Nucleus accumbens (tissue), 56 donors: ENCODE results near the gene ANKRD55.
A peak's percentile ranks its signal among the peaks of the same experiment; 100 is the strongest.
"Not testable (repeated sequence)": the region's sequence is repeated elsewhere in the genome, so short reads cannot be mapped to it uniquely, and the experiment has no call there.

Experiments
- DNase-seq, 56 donors: peaks; one replicate each; lab custom pipeline; 2025; lab: John Stamatoyannopoulos, UW

Gene ANKRD55

DNA sequence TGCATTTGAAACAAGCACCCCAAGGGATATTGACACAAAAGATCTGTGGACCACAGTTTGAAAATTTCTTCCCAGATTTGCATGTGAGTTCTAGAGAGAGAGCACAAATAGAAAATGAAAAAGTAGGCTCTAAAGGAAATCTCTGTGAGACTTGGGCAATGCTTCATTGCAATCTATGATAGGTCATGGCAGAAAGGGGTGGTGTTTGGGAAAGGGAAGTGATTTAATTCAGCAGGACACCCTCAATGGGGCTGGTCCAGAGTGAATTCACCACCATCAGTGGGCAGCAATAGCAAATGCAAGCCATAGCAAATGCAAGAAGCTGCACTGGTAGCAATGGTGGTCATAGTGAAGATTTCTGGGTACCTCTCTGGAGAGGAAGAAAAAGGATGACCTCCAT is 58.1 kb downstream of the ANKRD55 start:
- no peak for DNase-seq

DNA sequence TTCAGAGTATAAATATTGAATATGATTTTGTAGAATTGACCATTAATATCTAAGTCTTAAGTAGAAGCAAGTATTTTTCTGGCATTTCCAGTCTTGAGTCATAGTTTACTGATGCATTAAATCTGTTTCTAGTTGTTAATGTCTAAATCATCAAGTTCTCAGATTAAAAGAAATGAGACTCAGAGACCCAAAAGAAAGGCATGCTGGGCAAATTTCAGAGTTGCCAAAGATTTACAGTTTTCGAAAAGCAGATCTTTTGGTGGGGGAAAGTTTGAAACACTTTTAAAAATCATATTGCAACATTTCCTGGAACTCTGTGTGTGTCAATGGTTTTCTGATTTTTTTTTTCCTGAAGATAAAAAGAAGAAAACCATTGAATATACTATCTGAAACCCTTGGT is 60.9 kb downstream of the ANKRD55 start:
- DNase-seq = no peak

DNA sequence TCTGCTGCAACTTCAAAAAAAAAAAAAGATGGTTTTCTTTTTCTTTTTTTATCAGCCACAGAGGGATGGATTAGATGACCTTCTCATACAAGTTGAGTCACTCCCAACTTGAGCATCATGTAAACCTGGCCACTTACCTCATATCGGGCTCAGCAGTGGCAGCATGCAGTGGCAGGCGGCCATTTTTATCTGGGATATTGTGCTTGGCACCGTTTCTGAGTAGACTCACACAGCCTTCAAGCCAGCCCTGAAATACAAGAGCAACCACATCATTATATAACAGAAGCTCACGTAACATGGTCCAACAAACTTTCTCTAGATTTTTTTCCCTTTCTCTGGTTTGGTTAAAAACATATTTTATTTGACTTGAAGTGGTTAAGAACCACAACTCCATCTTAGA is 62.6 kb downstream of the ANKRD55 start:
- DNase-seq = no peak

DNA sequence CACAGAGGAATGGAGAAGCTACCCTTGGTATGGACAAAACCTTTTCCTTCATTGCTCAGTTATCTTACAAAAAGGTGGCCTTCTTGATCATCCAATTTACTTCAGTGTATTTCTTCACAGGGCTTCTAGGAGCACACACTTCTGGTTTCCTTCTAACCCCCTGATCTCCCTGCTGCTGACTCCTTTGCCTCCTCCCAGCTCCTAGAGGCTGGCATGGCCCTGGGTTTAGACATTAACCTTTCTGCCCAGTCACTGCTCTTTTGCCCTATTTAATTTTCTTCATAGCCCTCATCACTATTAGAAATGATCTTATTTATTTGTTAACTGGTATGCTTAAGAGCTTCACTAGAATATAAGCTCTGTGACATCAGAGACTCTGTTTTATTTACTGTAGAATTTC is 63.2 kb downstream of the ANKRD55 start:
- no peak for DNase-seq

DNA sequence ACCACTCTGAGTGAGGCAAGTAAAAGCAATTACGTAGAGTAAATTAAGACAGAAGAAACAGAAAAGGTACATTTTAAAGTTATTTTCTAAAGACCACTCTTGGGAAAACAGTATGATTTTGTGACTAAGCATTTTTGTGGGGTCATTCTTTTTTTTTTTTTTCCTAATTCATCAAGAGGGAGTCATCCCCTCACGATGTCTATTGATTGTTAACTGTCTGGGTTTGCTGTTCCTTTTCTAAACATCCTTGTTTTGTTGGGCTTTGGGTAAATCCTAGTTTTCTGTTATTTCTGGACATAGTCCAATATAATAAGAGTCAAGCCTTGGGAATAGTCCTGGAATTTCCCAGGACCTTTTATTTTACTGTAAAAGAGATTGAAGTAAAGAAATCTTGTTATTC is 63.8 kb downstream of the ANKRD55 start:
- DNase-seq = no peak

DNA sequence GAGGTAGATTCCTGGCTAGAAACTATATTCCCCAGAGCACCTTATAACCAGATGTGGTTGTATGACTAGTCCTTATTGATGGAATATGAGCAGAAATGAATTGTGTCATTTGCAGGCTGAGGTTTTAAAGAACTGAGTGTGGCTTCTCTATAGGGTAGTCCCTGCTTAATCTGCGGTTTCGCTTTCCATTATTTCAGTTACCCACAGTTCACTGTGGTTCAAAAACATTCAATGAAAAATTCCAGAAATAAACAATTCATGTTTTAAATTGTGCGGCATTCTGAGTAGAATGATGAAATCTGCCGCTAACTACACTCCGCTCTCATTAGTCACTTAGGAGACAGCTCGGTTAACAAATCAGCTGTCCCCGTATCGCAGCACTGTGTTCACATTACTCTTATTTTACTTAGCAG is 65.1 kb downstream of the ANKRD55 start:
- no peak for DNase-seq

DNA sequence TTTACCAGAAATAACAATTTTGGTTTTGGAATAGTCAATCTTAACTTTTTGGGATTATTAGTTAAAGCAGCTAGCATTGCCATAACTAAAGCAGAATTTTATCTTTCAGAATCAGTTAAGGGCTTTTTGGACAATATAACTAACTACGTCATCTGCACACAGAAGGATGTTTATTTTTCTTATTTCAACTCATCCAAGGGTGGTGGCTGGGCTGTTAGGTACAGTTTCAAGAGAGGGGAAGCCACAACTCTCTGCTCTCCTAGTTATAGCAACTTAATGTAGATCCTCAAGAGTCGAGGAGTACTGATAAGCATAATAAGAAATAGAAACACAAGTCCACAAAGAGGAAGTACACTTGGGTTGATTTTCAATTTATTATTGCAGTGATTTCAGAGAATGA is 65.6 kb downstream of the ANKRD55 start:
- DNase-seq = no peak

DNA sequence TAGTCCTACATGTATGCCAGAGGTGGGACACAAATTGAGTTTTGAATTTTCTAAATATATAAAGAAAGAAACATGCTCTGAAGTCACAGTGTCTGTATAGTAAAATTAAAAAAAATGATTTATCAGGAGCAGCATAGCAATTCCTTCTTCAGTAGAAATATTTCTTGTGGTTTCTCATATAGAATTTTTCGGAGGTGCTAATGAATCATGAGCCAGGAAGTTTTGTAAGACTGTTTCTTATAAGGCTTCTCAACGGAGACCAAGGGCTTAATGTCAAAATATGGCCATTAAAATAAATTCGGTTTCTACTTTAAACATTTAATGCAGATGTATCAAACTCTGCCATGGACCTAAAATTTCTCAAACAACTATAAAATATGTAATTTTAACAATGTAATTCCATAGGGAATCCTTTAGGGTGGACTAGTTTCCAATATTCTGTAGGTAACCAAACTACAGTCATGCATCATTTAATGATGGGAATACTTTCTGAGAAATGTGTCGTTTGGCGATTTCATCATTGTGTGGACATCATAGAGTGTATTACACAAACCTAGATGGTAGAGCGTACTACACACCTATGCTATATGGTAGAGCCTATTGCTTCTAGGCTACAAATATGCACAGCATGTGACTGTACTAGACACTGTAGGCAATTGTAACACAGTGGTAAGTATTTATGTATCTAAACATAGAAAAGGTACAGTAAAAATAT is 66.3 kb downstream of the ANKRD55 start:
- DNase-seq = no peak

DNA sequence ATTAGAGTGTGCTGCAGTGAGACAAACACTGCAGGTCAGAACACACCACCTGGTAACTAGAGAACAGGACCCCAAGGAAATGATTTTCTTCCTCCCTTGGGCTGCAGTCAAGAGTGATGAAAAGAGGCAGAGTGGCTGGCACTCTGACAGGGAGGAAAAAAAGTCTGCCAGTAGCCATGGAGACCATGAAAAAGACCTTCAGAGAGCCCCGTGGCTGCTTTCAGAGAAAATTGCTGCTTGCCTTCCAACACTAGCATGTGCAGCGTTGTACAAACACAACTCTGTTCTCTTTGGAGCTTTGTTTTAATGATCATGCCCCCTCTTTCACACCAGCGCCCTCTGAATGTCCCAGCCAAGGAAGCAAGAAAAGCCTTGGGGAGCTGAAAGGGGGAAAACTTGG is 68.8 kb downstream of the ANKRD55 start:
- peak in 51 of 56 donors; percentile 7 to 84 (median 52) for DNase-seq

DNA sequence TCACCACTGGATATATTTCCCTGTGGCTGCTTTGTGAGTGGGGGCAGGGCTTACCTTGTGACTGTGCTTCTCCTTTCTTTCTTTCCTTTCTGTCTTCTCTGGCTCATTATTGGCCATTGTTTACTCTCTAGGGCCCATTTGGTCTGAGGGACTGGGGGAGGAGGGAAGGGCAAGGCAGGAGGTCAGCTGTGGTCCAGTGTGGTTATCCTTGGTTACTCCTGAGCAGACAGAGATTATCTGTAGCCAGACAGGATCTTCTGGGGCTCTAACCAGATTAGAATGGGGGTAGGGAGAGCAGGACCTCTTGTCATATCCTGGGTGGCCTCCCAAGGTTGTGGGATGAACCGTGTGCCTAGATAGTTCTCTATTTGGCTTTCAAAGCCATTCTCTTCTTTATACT is 71.2 kb downstream of the ANKRD55 start:
- DNase-seq = peak in 1 of 56 donors; percentile 11

DNA sequence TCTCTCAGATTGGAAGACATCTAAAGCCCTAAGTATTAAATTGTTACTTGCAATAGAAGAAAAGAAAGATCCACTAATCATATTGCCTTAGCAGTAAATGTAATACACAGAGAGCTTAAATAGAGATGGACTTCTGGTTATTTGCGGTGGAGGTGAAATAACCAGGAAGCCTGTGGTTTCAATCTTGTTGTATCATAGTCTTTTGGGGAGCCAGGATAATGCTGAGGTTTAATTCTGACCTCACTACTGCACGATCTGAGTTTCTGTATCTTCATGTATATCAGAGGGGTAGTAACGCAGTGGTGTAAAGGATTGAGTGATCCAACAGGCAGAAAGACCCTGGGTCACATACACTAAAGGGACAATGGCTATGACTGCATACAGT is 71.7 kb downstream of the ANKRD55 start:
- DNase-seq = no peak

DNA sequence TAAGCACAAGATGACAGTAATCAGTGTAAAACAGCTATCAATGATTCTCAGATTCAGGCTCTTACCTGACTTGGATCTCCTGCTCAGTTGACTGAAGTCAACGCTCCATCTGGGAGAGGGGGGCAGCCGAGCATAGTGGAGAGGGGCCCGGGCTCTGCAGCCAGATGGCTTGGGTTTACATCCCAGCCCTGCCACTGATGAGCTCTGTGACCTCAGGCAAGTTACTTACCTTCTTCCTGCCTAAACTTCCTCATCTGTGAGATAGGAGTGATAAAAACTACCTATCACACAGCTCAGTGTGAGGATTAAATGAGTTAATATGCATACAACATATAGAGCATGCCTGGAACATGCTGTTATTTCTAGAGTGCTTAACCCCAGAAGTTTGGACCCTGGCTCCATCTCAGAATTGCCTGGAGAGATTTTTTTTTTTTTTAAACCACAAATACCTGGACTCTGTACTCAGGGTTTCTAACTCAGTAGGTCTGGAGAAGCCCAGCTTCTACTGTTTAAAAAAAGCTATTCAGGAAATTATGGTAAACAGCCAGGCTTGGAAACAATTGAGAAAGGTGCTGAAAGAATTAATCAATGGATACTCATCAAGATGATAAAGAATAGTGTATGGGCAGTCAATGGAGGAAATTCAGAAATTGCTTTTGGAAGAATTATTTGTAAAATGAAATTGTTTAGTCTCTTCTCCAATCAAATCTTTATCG is 72.2 kb downstream of the ANKRD55 start:
- DNase-seq = no peak

DNA sequence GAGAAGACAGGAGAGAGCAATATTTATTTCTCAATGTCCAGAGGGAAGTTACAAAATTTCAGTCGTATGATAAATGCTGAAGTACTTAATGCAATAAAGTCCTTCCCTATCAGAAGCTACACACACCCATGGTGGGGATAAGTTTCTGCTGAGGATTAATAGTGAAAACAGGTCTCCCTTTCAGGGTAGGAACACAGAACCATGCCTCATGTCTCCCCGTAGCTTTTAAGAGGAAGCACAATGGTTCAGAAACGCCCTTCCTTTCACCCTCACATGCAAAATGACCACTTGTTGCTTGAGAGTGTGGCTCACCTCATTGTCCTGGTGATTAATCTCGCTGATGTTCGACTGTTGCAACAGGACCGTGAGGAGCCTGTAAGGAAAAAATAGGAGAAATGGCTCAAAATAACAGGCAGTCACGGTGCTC is 73.6 kb downstream of the ANKRD55 start:
- DNase-seq = no peak

DNA sequence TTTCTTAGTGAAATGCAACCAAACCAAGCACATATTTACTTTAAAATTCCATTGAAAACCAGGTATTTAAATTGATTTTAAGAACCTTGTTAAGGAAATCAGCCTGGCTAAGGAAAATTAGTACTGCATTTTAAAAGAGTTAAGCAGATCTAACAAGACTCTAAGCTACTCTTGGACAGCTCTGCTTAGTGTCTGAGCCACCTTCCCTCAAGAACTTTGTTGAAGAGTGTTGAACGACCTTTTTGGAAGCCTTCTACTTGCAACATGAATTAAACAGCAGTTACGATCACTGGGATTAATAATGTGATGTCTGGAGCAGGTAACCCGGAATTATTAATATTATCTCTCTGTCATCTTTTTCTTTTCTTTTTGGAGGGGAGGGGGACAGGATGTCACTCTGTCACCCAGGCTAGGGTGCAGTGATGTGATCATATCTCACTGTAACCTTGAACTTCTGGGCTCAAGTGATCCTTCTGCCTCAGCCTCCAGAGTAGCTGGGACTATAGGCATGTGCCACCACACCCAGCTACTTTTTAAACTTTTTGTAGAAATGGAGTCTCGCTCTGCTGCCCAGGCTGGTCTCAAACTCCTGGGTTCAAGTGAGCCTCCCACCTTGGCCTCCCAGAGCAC is 74.7 kb downstream of the ANKRD55 start:
- no peak for DNase-seq

DNA sequence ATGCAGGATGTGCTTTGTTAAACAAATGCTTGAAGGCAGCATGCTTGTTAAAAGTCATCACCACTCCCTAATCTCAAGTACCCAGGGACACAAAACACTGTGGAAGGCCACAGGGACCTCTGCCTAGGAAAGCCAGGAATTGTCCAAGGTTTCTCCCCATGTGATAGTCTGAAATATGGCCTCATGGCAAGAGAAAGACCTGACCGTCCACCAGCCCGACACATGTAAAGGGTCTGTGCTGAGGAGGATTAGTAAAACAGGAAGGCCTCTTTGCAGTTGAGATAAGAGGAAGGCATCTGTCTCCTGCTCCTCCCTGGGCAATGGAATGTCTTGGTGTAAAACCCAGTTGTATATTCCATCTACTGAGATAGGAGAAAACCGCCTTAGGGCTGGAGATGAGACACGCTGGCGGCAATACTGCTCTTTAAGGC is 75.9 kb downstream of the ANKRD55 start:
- DNase-seq = not testable (repeated sequence)

DNA sequence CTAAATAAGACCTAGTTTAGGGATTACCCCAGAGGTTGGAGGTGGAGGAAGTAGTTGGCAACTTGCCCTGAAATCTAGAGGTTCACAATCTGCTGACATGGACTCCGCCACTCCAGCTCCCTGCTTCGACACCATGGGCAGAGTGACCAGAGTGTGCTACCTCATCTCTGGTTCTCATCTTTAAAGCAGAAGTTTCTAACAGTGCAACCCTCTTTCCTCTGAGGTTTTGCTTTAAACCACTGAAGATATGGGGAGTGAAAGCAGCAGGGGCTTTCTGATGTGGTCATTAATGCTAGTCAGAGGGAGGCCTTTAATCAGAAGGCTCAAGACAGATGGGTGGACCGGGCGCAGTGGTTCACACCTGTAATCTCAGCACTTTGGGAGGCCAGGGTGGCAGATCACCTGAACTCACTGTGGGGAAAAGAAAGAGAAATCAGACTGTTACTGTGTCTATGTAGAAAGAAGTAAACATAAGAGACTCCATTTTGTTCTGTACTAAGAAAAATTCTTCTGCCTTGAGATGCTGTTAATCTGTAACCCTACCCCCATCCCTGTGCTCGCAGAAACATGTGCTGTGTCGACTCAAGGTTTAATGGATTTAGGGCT is 76.4 kb downstream of the ANKRD55 start:
- DNase-seq = not testable (repeated sequence)

DNA sequence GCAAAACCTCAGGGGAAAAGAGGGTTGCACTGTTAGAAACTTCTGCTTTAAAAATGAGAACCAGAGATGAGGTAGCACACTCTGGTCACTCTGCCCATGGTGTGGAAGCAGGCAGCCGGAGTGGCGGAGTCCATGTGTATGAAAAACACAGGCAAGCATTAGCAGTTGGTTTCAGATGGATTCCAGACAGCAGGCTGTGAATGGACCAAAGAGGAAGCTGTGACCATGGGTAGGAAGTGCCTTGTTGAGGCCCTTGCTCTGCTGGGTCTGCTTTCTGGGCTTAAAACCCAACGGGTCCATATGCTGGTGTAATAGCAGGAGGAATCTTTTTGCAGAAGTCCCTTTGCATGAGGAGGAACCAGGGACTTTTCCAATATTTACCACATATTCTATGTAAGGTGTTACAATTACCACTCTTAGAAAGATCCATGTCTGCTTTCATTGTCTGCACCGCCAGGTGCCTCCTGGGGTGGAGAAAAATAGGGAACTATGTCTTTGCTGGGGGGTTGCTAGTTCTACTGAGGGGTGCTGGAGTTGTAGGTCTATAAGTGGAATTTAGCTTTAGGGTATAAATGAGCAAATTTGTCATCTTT is 77.0 kb downstream of the ANKRD55 start:
- DNase-seq = peak in 23 of 56 donors; percentile 8 to 53 (median 22)

DNA sequence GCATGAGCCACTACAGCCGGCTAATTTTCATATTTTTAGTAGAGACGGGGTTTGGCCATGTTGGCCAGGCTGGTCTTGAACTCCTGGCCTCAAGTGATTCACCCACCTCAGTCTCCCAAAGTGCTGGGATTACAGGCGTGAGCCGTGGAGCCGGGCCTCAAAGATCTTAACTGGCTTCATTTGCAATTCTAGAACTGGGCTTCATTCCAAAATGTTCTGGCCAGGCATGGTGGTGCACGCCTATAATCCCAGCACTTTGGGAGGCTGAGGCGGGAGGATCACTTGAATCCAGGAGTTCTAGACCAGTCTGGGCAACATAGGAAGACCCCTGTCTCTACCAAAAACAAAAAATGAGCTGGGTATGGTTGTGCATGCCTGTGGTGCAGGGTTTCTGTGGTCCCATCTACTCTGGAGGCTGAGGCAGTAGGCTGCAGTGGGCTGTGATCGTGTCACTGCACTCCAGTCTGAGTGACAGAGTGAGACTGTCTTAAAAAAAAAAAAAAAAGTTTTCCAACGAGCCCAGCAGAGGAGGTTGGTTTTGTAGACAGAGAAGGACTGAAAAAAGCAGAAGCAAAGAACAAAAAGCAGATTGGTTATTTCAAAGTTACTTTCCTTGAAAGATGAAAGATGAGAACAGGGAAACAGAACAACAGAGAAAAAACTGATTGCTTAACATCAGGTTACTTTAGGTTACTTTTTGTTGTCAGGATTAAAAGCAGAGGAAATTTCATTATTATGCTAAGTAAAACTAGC is 78.2 kb downstream of the ANKRD55 start:
- DNase-seq = no peak

DNA sequence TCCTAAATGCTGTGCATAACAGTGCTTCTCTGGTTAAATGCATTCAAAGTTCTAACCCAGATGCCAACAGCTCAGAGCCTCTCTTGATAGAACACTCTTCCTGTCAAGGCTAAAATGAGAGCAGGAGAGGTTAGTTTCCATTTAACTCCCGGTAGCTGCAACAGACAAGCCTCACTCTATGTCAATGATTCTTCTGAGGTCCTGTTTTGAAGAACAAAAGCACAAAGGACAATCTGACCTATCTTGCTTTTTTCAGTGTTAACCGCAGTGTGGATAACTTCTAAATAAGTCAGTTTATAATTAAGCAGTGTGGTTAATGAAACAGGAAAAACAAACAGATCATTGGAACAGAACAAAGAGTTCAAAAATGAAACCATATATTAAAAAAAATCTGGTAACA is 80.7 kb downstream of the ANKRD55 start:
- no peak for DNase-seq

DNA sequence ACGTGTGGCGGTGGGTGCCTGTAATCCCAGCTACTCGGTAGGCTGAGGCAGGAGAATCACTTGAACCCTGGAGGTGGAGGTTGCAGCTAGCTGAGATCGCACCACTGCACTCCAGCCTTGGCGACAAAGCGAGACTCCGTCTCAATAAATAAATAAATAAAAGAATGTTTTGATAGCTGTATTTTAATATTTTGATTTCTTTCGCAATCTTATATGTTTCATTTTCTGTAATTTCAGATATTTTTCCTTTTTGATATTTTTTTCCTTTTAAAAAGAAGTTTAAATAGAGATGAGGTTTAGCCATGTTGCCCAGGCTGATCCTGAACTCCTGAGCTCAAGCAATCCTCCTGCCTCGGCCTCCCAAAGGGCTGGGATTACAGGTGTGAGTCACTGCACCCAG is 82.4 kb downstream of the ANKRD55 start:
- not testable (repeated sequence) for DNase-seq
